Activated gamma-delta T cell treated with anti-CD3 and anti-CD28 coated beads, Interleukin-2, amount 50 U/mL, for 16 hours (primary cell): ENCODE results near the gene ZRANB3.

Source experiments
- DNase-seq: peaks from one replicate; pipeline ENCODE4 v3.0.0-alpha.2; 2020; ENCODE audit warnings: low read depth

ZRANB3 gene

DNA sequence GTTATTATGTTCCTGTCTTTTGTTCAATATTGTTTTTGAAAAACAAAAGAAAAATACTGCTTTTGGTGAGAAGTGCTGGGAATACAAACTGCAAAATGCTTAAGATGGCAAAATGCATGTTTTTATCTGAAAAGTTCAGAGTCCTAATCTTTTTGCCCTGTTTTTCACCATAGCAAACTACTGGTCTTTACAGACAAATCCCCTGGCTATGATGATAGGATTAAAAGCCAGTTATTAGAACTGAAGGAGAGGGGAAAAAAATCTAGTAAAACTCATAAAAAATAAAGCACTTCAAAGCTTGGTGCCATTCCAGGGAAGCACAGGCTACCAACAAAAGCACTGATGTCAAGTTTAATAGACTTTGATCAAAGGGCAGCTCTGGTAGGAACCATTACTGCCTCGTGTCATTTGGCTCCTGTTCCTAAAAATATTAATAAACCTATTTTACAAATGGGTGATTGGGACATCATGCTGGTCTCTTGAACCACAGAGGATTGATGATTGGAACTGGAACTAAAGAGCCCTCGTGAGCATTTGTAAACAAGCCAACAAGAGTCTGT is 284.2 kb downstream of the ZRANB3 start:
- DNase-seq, result no peak

DNA sequence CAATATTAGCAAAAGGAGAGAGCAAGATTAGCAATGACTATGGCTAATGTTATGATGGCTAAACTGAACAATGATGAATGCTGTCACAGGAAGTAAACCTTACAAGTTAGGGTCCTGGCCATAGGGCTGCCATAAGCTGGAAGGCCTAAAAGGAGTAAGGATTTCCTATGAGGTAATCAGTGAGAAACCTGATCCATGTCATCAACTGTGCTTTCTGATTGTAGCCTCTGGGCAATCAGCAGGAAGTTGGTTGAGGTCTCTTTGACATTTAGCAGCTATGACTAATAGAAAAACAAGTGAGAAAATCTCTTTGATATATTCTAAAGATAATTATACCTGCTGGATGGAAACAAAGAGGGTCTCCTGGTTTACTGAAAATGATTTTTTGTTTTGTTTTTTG is 285.9 kb downstream of the ZRANB3 start:
- no peak for DNase-seq

DNA sequence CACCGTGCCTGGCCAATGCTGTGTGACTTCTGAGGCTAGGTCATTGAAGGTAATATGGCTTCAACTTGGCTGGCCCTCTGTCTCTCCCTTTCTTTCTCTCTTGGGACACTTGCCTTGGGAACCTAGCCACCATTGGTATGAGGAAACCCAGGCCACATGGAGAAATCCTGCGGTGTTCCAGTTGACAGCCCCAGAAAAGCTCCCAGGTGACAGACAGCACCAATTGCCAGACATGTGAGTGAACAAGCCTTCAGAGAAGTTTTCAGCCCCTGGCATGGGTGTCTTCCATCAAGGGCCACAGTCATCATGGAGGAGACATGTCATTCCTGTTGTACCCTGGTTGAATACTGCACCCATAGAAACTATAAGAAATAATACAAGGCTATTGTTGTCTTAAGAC is 292.4 kb downstream of the ZRANB3 start:
- DNase-seq, result no peak

DNA sequence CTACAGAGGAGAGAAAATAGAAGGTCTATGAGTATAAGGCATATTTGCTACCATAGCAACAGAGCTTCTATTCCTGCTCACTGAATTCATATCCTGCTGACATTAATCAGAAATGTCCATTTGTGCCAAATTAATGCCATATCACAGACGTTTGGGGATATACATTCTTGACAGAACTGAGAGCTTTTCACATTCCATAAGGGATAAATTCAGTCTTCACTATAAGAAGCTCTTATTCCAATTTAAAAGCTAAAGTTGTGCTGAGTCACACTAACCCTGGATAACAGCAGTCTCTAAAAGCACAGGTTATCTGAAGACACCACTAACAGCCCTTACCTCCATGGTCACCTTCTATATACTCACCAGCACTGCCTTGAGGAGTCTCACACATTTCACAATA is 300.9 kb downstream of the ZRANB3 start:
- DNase-seq, result no peak

DNA sequence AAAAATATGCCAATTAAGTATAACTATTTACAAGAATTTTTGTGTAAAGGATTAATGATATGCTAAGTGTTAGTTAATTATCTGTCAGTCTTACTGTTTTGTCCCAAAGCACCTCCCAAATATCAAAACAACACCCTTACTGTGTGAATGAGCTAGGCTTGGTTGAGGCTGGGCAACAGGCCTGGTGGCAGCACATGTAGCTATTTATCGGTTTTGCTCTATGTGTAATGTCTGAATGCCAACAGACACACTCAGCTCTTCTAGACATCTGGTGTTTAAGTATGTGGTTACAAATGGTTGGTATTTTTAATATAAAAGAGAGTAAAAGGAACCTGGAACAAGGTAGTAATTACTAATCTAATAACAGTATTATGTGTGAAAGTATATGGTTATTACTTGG is 303.6 kb downstream of the ZRANB3 start:
- no peak for DNase-seq

DNA sequence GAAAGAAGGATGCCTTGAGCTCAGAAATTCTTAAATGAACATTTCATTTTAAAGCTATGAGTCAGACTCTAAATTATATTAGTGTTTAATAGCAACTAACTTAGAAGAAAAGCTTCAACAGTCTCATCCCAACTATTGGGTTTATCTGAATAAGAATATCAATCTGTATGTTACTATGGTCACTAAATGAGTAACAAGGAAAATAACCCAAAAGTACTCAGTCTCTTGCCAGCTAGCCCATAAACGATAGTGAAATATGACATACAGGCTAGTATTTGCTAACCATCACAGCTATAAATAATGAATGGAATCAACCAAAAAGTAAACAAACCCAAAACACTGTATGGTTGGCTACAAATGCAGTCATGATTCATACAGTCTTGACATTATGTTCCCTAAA is 304.1 kb downstream of the ZRANB3 start:
- DNase-seq, result no peak

DNA sequence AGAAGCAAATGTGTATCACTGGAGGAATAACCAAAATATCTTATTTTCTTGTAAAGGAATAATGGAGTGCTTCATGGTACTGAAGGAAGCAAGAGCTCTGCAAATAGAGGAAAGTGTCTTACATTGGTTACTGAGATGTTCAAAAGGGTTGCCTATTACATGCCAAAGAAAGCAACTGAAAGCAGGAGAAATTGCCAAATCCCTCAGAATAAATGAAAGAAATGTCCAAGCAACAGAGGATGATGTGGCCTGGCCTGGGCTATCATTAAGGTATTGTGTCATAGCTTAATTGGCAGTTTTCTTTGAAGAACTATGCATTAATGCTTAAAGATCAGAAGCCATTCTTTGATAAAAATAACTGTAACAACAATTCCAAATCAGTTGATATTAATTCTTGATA is 305.2 kb downstream of the ZRANB3 start:
- DNase-seq, result no peak

DNA sequence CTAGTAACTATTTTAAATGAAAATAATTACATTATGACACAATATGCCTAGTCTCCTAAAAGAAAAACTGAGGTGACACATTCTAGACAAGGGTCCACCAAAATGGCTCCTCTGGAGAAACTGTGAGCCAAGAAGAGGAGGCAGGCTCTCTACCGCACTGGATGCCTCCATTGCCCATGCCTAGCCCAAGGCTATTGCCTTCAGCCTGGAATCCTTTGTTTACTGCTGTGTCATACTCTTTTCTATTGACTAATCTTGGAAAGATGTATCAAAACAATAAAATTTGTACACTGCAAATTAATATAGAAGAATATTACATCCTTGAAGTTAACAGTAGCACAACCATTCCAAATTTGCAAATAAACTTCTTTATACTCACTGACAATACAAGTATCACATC is 311.8 kb downstream of the ZRANB3 start:
- no peak for DNase-seq

DNA sequence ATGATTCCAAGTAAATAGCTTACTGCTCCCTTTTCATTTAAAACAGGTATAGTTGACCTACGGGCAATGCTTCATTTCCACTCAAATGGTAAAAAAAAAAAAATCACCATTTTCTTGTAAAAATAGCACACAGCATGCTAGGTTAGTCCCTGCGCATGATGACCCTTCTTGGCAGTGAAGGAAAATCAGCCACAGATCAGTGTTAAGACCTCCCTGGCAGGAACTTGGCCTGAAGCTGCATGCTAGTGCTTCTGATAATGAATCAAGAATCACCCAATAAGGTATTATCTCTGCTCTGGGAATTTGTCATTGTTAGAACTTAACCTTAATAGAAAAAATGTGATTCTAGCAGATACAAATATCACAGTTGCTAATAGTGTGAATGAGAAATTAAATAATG is 312.6 kb downstream of the ZRANB3 start:
- no peak for DNase-seq

DNA sequence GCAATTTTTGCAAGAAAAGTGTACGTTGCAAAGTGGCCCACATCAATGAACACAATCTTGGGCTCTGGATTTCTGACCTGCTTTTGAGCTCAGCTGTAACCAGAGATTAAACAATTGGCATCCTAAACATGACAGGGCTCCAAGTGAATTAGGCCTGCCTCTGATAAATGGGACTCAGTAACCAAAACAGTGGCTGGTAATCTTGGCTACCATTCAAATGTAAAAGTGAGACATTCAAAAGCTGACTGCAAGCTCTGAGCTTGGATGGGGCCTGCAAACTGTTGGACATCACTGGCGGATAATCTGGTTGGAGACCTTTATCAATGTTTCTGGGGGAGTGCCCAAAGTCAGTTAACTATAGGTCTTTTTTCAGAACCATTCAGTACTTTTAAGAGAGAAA is 318.3 kb downstream of the ZRANB3 start:
- no peak for DNase-seq

DNA sequence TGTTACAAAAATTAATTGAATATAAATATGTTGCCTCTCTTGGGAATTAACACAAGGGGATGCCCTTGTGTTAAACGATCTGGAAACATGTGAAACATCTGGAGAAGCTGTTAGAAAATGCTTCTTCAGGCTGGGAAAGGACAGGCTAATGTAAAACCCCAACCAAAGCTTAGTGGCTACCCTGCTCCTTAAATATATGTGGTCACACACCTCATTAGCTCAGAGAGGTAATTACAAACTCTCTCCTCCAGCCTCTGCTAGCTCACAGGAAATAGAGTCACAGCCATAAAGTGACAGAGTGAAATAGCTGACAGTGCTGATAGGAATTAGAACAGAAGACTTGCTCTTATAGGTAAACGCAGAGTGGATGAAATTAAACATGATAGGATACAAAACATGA is 323.0 kb downstream of the ZRANB3 start:
- DNase-seq, result no peak

DNA sequence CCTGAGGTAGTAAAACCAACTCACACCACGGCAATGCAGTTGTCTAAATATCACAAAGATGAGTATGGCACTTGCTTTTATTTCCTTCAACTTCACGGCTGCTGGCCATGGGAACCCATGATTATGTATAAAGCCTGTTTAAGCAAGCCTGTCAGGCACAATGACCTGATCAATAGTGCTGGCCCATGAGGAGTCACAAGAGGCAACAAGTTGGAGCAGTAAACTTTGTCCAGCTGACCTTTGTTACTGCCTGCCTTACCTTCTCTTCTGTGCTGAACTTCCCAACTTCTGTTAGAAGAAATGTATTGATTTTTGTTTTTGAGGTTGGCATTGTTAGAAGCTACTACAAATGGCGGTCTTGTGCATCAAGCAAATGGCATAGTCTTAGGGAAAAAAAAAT is 327.1 kb downstream of the ZRANB3 start:
- no peak for DNase-seq

DNA sequence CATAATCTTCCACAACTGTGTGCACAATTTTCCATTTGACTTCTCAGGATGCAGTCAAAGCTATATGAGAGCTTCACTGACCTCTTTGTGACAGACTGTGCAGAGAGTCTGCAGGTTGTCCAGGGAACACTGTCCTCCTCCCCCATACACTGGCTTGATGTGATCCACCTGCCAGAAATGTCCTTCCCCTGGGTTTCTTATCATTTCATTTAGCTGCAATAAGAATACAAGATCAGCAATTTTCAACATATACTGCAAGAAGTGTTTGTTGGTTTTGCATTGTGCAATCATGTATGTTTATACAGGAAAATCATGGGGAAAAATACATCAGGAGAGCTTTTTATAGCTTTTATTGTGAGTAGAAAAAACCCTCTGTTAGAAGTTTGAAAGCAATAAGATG is 328.3 kb downstream of the ZRANB3 start:
- DNase-seq, result no peak

DNA sequence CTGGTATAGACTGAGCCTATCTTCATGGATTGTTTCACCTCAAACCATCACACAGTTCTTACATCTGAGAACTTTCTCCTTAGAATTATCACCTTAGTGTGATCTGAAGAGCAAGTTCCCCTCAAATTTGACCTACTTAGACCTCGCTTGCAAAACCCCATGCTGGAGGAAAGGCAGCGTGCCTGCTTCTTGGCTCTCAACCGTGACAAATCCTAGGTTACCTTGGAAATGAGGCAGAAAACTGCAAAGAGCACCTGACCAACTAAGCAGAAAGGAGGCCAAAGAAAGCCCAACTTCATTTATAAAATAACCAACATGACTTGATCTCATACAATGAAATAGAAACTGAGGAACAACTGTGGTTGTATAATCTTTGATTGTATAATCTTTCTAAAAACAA is 332.5 kb downstream of the ZRANB3 start:
- DNase-seq, result no peak

DNA sequence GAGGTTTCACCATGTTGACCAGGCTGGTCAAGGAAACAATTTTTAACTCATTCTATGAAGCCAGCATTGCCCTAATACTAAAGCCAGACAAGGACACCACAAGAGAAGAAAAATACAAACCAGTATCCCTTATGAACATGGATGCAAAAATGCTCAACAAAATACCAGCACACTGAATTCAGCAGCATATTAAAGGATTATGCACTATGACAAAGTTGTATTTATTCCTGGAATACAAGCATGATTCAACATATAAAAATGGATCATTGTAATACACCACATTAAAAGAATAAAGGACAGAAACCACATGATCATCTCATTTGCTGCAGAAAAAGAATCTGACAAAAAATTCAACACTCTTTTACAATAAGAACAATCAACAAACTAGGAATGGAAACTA is 340.2 kb downstream of the ZRANB3 start:
- no peak for DNase-seq

DNA sequence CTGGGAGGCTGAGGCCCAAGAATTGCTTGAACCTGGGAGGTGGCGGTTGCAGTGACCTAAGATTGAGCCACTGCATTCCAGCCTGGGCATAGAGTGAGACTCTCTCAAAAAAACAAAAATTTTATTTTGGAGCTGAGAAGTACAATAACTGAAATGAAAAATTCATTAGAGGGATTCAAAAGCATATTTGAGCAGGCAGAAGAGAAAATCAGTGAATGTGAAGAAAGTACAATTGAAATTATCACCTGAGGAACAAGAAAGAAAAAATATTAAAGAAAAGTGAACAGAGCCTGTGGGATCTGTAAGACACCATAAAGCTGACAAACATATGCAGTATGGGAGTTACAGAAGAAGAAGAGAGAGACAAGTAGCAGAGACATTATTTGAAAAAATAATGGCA is 341.9 kb downstream of the ZRANB3 start:
- DNase-seq, result no peak

DNA sequence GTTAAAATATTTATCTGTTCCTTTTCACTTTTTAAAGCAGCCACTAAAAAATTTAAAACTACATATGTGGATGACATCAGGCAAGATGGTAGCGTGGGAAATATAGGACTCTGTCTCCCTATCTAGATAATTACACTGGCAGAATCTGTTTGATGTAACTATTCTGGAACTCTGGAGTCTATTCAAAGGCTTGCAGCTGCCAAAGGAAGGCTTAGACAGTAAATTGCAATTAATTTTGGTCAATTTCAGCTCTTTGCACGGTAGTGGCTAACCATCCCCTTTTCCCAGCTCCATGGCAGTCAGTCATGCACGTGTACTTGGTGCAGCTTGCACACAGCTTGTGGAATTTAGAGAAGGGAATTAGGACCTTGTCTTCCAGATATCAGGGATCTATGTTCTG is 343.7 kb downstream of the ZRANB3 start:
- DNase-seq, result no peak

DNA sequence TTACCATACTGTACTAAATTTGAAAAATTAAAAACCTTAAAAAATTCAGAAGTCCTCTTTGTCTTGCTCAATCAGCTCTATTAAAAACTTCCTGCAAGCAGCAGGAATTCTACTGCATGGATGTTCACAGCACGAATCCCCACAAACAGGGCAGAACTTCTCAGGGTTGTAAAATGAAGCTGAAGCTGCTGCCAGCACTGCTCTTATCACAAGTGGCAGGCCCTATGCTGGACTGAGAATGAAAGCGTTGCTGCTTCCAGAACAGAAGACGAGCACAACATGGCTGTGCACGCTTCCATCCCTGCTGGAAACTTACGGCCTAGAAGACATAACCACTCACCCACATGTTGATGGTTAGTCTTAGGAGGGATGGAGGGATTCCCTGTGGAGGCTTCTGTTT is 345.0 kb downstream of the ZRANB3 start:
- no peak for DNase-seq

DNA sequence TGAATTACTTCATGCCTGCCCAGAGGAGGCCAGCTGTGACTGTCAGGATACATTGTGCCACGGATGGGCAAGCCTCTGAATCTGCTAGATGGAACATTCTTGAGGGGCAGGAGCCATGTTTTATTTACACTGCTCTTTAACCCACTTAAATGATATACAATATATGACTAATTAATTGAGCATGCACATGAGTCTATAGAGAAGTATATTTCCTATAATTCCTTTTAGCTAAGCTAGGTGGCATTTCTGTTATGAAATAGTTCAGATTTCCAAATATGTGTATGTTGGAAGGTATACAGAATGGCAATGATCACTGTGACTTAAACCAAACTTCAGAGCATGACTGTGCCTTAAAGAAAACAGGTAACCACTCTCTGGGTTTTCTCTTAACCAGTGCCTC is 347.2 kb downstream of the ZRANB3 start:
- no peak for DNase-seq

DNA sequence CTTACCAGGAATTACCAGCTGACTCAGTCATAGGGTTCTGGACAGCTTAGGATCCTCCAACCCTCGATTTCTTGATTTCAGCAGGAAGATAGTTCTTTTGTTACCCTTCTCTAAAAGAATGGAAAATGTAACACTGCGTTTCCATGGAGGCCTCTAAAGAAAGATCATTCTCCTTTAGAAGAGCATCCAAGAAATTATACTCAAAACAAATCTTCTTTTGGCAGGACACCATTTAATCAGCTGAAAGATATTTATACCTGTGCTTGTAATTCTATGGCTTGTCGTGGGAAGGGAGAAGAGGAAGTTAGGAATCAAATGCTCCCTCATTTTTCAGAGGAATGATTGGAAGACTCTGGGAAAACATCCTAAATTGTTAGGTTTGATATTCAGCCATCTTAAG is 348.4 kb downstream of the ZRANB3 start:
- no peak for DNase-seq

DNA sequence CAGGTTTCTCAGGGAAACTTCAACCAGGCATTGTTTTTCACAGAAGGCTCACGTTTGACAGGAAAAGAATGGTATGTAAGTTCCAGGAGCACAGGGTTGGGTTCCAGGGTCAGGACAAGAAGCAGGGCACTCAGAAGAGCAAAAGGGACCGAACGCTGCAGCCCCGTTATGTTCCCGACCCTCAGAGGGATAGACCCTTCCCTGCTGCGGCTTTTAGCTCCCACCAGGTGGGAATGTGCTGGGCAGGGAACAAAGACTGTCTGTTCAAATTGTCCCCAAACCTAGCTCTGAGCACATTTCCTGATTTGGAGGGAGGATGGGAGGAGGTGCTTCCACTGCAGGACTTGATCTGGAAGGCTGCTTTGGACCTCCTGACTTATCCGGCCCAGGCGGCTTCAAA is 348.8 kb downstream of the ZRANB3 start:
- no peak for DNase-seq

DNA sequence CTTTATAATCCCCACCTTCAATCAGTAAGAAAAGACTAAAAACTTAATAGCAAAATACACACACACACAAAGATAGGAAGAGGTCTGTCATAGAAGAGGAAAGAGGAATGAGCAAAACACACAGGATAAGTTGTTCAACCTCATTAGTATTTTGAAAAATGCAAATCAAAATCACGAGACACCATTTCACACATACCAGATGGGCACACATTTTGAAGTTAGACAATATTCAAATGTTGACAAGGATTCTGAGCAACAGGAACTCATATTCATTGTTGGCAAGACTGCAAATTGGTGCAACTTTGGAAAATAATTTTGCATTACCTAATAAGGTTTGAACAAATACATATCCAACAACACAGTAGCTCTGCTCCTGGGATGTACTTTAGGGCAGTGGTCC is 351.3 kb downstream of the ZRANB3 start:
- DNase-seq, result no peak

DNA sequence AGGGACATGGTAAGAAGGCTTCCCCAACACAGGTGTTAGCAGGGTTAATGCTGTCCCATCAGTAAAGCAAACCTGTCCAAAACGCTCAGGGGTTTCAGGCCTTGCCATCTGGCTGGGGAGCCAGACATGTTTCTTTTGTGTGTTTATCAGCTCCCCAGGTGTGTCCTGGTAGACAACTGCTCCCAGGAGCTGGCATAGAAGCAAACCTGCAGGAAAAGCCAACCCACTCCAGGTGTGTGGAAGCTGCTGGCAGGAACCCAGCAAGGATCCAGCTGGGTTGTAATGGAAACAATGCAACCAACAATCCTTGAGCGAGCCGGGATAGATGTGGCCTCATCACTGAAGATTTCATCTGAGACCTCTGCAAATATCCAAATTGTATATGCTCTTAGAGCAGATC is 355.8 kb downstream of the ZRANB3 start:
- DNase-seq, result no peak

DNA sequence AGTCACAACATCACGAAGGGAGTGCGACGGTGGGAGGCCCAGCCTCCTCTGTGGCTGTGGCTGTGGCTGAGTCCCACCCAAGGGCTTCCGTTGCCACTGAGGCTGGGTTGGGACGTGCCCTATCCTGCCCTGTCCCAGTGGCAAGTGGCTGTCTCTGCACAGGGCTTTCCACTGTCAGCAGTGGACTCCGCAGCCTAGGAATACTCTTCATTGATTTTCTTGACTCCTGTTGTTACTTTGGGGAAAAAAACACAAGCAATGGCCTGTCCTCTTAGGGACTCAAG is 356.3 kb downstream of the ZRANB3 start:
- DNase-seq, result no peak

DNA sequence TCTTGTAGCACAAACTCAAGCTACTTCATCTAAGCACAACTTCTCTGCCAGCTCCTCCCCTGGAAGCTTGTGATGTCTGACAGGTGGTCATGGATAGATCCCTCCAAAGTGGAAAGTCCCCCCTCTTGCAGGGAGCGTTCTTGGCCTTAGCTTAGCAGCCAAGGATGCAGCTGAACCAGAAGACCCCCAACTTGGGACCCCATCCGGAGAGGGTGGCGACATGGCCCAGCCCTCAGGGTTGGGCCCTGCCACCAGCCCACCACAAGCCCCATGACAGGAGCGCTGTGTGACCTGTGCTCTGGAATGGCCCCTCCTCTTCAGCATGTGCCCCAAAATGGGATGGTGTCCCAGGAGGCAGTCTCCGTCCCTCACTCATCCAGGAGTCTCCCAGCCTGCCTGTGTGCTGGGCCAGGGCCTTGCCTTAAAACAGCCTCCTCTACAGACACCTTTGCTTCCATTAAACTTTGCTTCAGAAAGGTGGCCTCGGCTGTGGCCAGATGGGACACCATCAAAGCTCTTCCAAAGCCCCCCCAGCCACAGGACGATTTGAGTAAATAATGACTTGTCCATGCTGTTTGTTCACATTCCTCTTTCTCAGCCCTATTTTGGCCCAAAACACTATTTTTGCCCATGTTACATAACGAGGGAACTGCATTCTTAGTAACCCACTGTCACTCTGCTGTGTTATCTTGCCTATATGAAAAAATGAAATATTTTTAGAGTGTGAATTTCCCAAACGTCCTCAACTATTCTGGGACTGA is 356.8 kb downstream of the ZRANB3 start:
- DNase-seq, result no peak
